Smooth muscle cell of bladder (primary cell): Measurements from ENCODE around the gene MAGEA9B. TPM values are rescaled to one million over a fixed set of nuclear protein-coding genes. Genes with fewer than 3 reads are reported as not detected.

Source experiments
- total RNA-seq: library from RNA; depleted of rRNA; stranded (reverse); fragments of >200 nt; gene quantifications from 2 replicates; pipeline ENCODE4 v1.2.3, GENCODE V29; 2014

Gene MAGEA9B
- total RNA-seq: 0.14 TPM in 1 of 2 replicates, not detected in the other

GRCh38 chrX:149587359-149587758 is at the start of gene MAGEA9B:
Gene MAGEA9B (minus strand): TSS chrX:149587459. CDS start chrX:149583179, 4,280 bp downstream.

DNA sequence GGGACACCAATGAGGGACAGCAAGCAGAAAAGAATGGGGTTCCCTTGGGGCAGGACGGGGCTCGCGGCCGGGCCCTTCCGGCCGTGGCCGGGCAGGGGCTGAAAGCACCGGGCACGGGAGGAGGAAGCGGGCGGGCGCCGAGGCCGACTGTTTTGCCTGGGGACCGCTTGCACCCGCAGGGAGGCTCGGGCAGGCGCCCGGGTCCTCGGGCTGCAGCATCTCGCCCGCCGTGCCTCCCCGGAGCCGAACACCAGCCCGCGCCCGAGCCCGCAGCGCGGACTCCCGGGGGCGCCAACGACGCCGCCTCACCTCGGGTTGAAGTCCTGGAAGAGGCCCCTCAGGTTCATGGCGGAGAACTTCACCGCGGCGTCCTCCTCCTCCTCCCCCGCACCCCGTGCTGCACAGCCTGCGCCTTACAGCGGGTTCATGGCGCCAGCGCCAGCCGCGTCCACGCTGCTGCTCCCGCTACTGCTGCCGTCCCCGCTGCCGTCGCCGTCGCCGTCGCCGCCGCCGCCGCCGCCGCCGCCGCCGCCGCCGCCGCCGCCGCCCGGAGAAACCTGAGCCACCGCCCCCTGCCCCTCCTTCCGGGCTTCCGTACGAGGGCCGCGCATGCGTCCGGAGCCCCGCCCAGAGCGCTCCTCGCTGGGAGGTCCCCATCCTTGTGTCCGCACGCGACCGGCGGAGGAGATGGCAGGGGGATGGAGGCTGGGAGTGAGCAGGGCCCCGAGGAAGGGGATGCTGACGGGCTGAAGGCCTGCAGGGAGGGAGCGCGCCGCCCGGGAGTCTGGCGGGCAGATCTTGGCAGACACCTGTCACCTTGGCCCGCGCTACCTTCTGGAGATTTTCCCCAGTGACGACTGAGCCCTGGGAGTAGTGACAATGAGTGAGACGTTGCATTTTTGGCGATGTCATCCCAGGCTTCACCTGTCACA is 44.2 kb upstream of the MAGEA9B start, which contains the start of gene TMEM185A:
TSS of gene TMEM185A (minus strand) at position 559 of the 932 bp plus-strand sequence. CDS start at position 347, 212 bp downstream.

GRCh38 chrX:149595214-149595613 is 8.0 kb upstream of the MAGEA9B start, which contains the start of gene HSFX2:
Gene HSFX2 (minus strand): TSS chrX:149595314. CDS start chrX:149594700, 614 bp downstream.

GRCh38 chrX:149549701-149550100 is 37.6 kb downstream of the MAGEA9B start, which contains the start of gene HSFX3:
Gene HSFX3 (minus strand): TSS chrX:149549924. CDS start chrX:149549852, 72 bp downstream.

GRCh38 chrX:149540621-149541520 is 46.4 kb downstream of the MAGEA9B start, which contains the start of gene EOLA1:
Gene EOLA1 (plus strand): TSS chrX:149541012. CDS start chrX:149545631, 4,619 bp downstream.

Other genes with a start within 250 kb of the MAGEA9B start
- gene IDS, start 82.2 kb downstream of the MAGEA9B start, total RNA-seq: 30.4 and 41.2 TPM in 2 replicates
- gene EOLA1, start 46.4 kb downstream of the MAGEA9B start, total RNA-seq: 14.5 and 17.2 TPM in 2 replicates
- not detected in 2 replicates for gene HSFX3, start 37.5 kb downstream of the MAGEA9B start, total RNA-seq
- gene HSFX2, start 7.9 kb upstream of the MAGEA9B start, total RNA-seq: 0.14 and 0.28 TPM in 2 replicates
- 14.8 and 20.3 TPM in 2 replicates for gene TMEM185A, start 44.3 kb upstream of the MAGEA9B start, total RNA-seq
- gene MAGEA11, start 124.6 kb upstream of the MAGEA9B start, total RNA-seq: under 0.01 and 0.09 TPM in 2 replicates
- gene HSFX1, start 186.6 kb upstream of the MAGEA9B start, total RNA-seq: 0.37 and 0.71 TPM in 2 replicates
- not detected in 2 replicates for gene MAGEA9, start 194.5 kb upstream of the MAGEA9B start, total RNA-seq